Amniotic stem cell (primary cell): ENCODE results near the gene MMP15.
"Not testable (repeated sequence)": the region's sequence is repeated elsewhere in the genome, so short reads cannot be mapped to it uniquely, and the experiment has no call there.

Source experiments
- DNase-seq: peaks from one replicate; lab custom pipeline; 2025; lab: John Stamatoyannopoulos, UW

MMP15 gene

GRCh38 chr16:58086381-58087208 lies 61.0 kb downstream of the MMP15 start:
- DNase-seq, result no peak

- no peak for DNase-seq
Measured at GRCh38 chr16:58087209-58087913, 61.8 kb downstream of the MMP15 start.

- no peak for DNase-seq
Measured at GRCh38 chr16:58088091-58088490, 62.5 kb downstream of the MMP15 start.

GRCh38 chr16:58090396-58090795 lies 64.8 kb downstream of the MMP15 start:
- not testable (repeated sequence) for DNase-seq

GRCh38 chr16:58094026-58094425 lies 68.5 kb downstream of the MMP15 start:
- no peak for DNase-seq

GRCh38 chr16:58094791-58095574 lies 69.4 kb downstream of the MMP15 start:
- DNase-seq, result no peak

- DNase-seq, result not testable (repeated sequence)
Measured at GRCh38 chr16:58095575-58095960, 70.0 kb downstream of the MMP15 start.

- no peak for DNase-seq
Measured at GRCh38 chr16:58096249-58096648, 70.7 kb downstream of the MMP15 start.
